HG02678 (cell line): ENCODE data around the gene MB21D2.

Experiments used
- ATAC-seq: cut with Tn5 transposase; IDR thresholded peaks from one replicate; pipeline ENCODE4 v1.9.1; 2021; ENCODE audit warnings: mild to moderate bottlenecking, moderate library complexity; ENCODE audit not compliant: unreplicated experiment

MB21D2 gene

DNA sequence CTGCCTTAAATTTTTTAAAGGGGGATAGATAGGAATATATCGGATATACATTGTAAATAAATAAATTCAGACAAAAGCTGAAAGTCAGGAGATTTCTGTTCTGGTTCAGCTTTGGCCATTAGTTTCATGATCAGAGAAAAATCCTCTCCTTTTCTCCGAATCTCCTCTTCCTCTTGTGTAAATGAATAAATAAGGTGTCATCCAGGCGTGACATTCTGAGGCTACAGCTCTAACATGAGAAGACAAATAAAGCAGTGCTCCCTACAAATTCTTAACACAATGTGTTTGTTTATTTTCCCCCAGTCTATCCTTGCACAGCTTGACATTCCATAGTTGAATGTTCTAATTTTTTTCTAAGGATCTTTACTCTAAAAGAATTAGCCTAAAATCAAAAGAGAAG, 9.4 kb upstream of the MB21D2 start:
- no peak for ATAC-seq

- no peak for ATAC-seq
These were observed 6.1 kb upstream of the MB21D2 start for GRCh38 chr3:192923731-192924130.

GRCh38 chr3:192921793-192922192, 4.1 kb upstream of the MB21D2 start:
- ATAC-seq = no peak

DNA sequence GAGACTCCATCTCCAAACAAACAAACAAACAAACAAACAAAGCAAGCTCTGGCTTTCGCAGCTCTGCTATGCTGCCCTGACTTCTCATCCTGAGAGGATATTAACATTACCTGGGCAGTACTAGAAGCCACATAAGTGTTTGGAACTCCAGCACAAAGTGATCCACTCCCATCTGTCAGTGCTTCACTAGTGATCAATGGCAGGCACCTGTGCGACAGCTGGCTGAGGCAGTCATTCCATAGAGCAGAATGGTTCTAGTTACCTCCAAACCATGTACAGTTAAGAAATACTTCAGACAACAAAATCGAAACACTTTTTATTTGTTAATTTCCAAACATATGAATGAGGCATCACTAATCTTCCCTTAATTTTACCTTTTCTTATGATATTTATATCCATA, 2.8 kb upstream of the MB21D2 start:
- no peak for ATAC-seq

DNA sequence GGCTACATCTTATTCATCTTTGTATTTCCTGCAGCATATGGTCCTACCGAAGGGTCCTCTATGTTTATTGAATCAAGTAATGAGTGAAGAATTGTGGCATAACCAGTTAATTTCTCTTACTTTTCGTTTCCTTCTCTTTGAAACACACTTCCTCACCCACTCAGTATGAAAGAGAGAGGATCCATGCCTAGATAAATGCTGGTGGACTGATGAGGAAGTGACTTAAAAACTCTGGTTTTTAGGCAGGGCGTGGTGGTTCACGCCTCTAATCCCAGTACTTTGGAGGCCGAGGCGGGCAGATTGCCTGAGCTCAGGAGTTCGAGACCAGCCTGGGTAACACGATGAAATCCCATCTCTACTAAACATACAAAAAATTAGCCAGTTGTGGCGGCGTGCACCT, 2.2 kb upstream of the MB21D2 start:
- ATAC-seq = no peak

- no peak for ATAC-seq
These were observed 576 bp upstream of the MB21D2 start for GRCh38 chr3:192918275-192918588.

DNA sequence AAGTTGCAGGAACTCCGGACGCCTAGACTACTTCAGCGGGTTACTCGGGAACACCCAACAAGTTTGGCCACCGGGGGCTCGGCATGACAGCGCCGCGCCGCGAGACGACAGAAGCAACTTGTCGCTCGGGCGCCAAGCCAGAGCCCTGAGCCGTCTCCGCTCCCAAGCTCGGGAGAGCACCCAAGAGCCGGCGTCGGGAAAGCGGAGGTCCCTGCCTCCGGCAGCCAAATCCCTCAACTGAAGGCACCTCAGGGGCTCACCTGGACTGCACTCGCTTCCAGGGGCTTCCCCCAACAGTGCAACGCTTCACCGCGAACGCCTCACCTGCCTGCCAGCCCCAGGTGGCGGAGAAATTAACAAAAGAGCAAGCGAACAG, 640 bp downstream of the MB21D2 start:
- ATAC-seq = no peak

DNA sequence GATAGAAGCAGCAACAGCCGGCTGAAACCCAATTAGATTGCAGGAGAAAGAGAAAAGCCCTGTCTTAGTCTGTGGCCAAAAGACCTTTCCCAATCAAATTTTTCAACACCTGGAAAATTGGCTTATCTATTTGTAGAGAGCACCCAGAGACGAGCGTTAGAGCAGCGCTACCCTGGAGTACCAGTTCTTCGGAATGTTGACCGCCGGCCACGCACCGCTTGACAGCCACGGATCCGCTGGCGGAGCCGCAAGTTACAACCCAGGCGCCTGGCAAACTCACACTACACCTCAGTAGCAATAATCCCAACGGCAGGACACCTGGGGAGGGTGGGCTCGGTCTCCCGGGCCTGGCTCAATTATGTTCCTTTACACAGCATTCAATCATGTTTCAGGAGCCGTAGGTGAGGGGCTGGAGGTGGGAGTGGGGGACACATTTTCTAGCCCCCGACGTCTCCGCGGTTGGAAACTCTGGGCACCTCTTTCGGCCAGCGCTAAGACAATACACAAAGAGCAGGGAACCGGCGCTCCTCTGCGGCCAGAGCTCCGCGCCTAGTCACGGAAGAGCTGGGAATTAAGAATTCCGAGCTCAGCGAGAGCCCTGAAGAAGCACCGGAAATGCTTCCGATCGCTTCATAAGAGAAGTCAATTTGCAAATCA, 1.2 kb downstream of the MB21D2 start:
- ATAC-seq = no peak

DNA sequence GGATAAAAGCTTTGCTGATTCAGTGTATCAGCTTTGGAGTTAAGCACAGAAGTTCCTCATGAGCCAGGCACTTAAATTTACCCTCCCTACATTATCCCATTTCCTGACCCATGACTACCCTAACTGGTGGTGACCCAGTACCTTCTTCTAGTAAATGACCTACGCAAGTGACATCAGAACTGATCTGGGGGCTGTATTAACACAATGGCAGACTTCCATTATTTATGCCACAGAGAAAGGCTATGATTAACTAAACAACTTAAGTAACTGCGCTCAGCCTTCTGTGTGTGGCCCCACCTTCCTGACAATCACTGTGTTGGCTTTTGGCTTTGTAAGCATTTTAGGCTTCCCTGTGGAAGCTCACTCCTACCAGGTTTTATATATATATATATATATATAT, 1.9 kb downstream of the MB21D2 start:
- ATAC-seq = no peak

GRCh38 chr3:192915304-192915703, 2.4 kb downstream of the MB21D2 start:
- no peak for ATAC-seq

DNA sequence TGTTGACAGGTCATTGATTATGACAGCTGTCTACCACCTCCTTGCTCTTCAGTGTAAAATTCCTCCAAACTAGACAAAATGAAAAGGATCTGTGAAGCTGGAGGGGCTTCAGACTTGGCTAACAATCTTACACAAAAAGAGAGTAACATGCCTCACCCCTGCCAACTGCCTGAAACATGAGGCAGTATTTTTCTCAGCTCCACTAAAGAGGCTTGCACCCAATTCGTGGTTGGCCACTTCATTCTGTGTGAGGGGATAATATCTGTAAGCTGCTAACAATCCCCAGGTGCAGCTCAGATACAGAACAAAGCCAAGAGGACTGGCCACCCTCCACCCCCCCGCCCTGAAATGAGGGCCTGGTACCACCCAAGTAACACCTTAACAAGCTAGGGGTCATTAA, 2.8 kb downstream of the MB21D2 start:
- ATAC-seq = no peak

DNA sequence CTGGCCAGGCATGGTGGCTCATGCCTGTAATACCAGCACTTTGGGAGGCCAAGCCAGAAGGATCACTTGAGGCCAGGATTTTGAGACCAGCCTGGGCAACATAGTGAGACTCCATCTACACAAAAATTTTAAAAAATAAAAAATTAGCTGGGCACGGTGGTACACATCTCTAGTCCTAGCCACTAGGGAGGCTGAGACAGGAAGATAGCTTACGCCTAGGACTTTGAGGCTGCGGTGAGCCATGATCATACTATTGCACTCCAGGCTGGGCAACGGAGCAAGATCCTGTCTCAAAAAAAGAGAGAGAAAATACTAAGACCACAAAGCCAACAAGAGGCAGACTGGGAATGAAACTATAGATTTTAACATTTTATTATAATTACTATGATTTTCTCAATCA, 4.1 kb downstream of the MB21D2 start:
- ATAC-seq = no peak

DNA sequence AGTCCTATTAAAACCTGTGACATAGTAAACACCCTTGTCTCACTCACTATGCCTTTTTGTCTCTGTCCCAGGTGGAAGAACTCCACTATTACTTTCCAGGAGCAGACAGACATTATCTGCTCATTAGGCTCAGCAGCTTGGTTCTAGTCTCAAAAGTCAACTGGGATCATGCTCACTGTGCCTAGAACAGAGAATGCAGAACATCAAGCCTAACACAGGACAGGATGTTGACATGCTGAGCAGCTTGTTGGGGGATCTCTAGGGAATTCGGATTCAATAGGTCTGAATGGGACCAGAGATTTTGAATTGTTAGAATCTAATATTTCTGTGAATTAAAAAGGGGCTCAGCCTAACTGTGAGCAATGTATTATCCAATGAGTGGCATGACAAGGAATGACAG, 6.4 kb downstream of the MB21D2 start:
- no peak for ATAC-seq

- no peak for ATAC-seq
These were observed 9.9 kb downstream of the MB21D2 start for GRCh38 chr3:192907784-192908183.

DNA sequence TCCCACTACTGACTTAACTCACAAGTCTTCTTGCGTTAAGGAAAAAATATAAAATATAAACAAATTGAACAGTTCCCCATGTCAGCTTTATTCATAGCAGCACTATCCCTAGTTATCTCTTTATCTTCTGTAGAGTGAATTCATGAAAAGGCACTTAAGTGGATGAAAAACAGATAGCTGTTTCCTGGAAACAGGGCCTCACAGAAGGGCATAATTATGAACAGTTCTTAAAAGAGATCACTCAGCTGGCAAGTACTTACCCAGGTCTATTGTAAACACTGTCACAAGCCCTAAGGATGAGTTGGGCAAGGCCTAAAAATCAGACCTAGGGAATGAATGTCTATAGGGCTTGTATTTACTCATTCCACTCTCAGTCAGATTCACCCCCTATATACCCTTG, 10.7 kb downstream of the MB21D2 start:
- no peak for ATAC-seq

DNA sequence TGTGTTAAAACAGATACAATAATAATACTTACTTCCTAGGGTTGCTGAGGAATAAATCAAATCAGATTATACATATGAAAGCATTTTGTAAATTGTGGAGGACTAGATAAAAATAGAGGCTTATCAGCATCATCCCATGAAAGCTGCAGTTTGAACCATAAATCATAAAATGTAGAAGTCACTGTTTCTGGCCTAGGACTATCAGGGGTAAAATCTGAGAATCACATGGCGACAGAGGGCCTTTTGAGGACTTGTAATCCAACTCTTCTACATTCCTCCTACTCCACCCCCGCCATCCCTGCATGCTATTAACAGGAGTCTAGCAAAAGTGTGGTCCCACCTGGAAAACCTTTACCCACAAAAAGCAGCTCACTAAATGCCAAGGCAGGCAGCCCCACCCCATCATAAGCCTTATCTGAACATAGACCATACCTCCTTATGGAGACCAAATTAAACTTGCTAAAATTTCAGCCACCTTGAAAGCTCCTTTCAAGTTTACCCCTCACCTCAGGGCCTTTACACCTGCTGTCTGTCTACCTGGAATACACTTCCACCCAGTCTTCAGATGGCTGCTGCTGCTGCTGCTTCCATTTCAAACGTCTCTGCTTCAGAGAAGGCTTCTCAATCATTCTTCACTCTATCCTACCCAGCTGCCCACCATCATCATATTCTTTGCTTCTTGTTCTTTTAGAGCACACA, 11.5 kb downstream of the MB21D2 start:
- no peak for ATAC-seq

DNA sequence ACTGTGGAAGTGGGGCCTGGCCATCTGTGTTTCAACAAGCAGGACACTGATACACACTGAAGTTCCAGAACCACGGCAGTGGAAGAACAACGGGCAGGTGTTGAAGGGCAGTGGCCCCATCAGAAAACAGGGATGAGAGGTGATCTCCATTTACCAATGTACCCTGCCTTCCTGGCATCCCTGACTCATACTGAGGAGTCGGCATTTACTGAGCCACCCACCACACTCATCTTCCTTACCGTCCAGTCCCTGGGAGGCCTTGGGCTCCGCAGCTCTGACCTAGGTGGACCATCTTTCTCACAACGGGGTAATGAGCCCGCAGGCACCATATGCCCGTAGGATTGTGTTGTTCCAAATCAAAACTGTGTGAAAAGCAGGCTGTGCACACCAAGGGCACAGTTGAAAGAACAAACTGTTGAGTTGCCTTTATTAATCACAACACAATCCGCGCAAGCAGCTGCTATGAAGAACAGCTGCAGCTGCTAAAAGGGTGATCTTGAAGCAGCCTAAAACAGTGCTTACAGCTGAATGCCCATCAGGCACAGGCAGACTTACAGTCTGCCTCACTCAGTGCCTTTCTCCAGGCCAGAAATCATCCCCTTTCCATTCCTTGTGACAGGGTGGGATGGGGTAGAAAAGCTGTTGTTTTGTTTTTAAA, 12.9 kb downstream of the MB21D2 start:
- no peak for ATAC-seq

- ATAC-seq = no peak
These were observed 15.1 kb downstream of the MB21D2 start for GRCh38 chr3:192902549-192902948.

DNA sequence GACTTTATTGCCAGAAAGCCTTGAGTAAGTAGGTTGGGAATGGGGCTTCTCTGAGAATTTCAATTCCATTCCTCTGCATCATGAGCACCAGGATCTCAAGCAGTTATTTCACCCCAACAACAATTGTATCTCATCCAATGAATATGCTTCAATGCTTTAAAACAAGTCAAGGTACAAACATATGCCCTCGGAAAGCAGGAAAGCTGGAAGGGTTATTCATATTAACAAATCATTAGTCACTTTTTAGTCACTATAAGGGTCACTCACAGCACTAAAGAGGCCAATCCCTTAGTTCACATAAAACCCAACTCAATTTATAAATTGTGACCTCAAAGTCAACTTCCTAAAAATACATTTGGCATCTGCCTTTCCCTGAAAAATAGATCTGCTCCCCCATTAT, 16.2 kb downstream of the MB21D2 start:
- ATAC-seq = no peak

DNA sequence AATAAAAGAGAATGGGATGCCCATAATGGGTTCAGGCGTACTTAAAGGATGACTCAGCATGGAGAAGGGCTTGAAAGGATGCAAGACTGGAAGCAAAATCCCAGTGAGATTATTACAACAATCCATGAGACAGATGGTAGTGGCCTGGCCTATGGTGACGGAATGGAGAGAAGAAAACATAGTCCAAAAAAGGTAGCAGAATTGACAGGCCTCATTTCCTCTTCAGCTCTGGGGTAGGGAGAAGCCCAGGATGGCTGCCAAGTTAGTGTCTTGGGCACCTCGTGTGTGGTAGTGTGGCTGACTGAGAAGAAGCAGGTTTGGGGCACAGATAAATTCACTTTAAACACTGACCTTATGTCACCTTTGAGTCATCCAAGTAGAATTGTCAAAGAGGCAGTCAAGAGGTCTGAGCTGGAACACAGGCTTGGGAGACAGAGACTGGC, 18.1 kb downstream of the MB21D2 start:
- ATAC-seq = no peak

DNA sequence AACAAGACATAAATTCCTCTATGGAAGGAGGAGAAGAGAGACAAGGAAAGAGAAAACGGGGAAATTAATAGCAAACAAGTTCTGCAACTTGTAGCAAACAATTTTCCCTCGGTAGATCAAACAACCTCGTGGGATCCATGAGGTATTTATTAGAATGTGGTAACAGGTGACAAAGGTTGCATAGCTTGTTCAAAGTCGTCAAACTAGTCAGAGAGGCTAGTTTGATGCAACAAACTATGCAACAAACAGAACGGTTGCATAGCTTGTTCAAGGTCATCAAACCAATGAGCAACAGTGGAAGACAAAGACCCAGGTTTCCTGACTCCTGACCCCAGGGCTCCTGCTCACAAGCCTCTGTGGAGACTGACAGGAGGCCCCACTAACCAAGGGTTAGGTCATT, 20.7 kb downstream of the MB21D2 start:
- no peak for ATAC-seq

- ATAC-seq = no peak
These were observed 21.4 kb downstream of the MB21D2 start for GRCh38 chr3:192896208-192896607.

DNA sequence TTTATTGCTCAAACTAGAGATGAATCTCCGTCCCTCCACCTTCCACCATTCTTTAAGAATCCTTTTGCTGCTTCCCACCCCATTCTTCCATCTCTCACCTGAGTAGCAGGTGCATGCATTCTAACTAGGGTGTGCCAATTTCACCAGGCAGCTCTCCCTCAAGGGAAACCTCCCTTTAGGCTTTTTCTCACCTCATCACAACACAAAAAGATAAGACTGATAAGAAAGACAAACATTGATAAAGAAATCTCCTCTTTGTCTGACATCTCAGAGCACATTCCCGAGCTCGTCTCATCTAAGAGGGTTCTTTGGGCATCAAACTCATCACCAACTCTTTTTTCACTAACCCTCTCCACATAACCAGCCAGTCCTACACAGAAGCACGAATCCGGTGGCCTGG, 23.0 kb downstream of the MB21D2 start:
- ATAC-seq = no peak
